HG03139 (cell line): ENCODE data around the gene RBPJL.

Experiments used
- ATAC-seq: cut with Tn5 transposase; IDR thresholded peaks from one replicate; pipeline ENCODE4 v1.9.1; 2021; ENCODE audit not compliant: unreplicated experiment

The RBPJL gene

GRCh38 chr20:45306431-45306982, at the start of gene RBPJL:
TSS of gene RBPJL (plus strand) at chr20:45306840. CDS start at chr20:45306923, 83 bp downstream.
- no peak for ATAC-seq

DNA sequence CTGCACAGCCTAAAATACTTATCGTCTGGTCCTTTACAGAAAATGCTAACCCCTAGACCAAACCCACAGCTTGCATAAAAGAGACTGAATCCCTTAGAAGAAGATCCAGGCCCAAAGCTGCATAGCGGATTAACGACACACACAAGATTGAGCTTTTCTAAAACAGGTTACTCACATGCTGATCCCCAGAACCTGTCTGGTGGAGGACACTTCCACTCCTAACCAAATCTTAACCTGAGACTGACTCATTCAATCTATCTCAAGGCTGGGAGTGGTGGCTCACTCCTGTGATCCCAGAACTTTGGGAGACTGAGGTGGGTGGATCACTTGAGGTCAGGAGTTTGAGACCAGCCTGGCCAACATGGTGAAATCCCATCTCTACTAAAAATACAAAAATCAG, 49.5 kb upstream of the RBPJL start:
- ATAC-seq, result no peak

DNA sequence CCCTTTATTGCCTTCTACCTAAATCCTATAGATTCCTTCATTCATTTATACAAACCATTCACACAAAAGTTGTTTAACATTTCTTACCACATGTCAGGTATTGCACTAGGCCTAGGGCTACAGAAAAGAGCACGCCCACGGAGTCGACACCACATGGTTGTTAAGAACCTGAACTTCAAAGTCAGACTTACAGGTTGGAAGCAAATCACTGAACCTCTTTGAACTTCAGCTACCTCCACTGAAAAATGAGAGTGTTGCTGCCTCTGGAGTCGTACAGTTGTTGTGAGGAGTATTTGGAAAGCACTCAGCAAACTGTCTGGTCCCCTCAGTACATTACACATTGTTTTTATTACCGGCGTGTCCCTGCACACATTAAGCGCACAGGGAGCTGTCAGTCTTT, 48.9 kb upstream of the RBPJL start:
- no peak for ATAC-seq

DNA sequence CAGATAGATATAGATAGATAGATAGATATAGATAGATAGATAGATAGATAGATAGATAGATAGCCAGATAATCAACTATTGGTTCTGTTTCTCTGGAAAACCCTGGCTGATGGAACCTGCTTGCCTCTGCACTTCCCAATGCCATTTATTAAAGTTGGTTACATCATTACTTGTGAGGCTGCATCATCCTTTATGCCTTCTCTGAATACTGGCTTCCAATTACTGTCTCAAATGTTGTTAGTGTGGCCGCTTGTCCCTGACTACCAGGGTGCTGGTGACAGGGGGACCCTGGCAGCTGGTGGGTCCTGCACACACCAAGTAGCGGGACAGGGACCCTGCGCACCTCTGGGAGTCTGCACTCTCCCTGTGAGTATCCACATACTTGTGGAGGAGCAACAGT, 48.4 kb upstream of the RBPJL start:
- ATAC-seq, result no peak

GRCh38 chr20:45258664-45259063, 48.0 kb upstream of the RBPJL start:
- no peak for ATAC-seq

- ATAC-seq, result no peak
Measured at GRCh38 chr20:45263556-45264266, 42.9 kb upstream of the RBPJL start.

DNA sequence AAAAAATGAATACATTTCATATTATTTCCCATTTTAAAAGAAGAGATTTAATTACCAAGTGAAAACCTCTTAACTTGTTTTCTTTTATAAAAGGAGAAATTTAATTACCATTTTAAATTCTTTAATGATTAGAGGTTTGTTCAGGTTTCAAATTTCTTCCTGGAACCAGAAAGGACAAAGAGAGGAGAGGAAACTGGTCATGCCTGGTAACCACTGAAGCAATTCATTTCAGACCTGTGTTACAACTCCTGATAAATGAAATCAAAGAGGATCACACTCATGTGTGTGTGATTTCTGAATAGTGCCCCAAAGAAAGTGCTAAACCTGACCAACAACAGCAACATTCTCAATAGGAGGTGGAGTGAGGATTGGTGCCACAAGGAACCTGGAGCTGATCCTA, 39.7 kb upstream of the RBPJL start:
- no peak for ATAC-seq

DNA sequence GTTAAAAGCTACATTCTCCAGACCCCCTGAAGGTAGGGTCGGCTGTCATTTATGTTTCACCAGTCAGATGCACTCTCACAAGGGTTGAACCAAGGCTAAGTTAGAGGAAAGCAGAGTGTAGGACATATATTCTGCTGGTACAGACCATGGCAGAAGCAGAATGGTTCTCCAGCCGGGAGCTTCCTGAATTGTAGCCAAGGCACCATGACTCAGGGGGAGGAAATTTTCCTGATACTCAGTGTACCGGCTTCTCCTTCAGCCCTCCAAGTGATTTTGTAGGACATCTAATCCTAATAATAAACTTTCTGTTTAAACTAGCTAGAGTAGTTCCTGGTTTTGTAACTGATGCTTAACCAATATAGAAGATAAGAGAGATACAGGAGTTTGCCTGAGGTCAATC, 38.1 kb upstream of the RBPJL start:
- no peak for ATAC-seq

GRCh38 chr20:45269056-45269455, 37.6 kb upstream of the RBPJL start:
- no peak for ATAC-seq

DNA sequence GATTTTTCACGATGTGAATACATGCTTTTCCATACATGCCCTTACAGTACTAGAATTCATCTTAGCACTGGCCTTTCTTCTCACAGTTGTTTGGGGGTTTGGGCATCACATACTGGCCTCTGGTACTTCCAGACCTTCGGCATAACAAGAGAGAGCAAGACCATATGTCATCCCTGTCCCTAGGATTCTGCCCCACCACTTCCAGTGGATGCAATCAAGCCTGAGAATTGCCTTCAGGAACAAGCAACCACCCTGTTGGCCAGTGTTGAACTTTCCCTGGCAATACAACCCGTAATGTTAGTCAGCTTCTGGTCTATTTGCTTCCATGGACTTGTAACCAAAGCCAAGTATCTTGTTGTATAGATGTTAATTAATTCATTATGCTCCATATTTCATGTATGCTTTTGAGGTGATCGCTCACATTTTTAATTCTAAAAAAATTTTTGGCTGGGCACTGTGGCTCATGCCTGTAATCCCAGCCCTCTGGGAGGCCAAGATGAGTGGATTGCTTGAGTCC, 36.8 kb upstream of the RBPJL start:
- ATAC-seq, result no peak

DNA sequence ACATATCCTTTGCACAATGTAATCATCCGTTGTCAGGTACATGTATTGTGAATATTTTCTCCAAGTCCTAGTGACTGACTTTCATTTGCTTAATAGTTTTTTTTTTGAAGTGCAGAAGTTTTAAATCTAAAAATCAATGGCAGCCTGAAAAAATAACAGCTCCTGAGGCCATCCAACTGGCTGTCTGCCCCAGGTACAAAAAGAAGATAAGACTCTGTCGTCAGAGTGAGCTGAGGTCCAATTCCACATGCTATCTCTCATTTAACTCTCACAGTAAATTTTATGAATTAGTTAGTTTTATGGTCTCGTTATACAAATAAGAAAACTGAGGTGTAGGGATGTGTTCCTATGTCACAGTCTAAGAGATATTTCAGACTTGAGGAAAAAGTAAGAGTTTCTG, 31.3 kb upstream of the RBPJL start:
- ATAC-seq, result no peak

GRCh38 chr20:45279992-45280391, 26.6 kb upstream of the RBPJL start:
- ATAC-seq, result no peak

GRCh38 chr20:45282700-45283550, 23.7 kb upstream of the RBPJL start:
- no peak for ATAC-seq

GRCh38 chr20:45283551-45284057, 23.0 kb upstream of the RBPJL start:
- ATAC-seq, result no peak

GRCh38 chr20:45288376-45288775, 18.3 kb upstream of the RBPJL start:
- no peak for ATAC-seq

DNA sequence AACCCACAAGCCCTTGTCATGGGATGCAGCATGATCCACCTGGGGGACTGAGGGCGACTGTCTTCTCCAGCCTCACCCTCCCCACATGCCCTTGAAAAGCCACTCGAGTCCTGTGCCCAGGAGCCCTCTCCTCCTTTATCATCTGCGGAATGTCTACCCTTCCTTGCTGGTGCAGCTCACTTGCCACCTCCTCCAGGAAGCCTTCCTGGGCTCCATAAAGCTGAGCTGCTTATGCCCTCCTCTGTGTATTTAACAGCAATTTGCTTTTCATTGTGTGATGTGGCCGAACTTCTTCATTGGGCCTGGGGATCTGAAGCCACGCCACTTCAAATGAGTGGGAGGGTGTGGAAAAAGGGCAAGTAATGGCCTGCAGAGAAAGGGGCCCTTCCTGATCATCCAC, 17.8 kb upstream of the RBPJL start:
- ATAC-seq, result no peak

DNA sequence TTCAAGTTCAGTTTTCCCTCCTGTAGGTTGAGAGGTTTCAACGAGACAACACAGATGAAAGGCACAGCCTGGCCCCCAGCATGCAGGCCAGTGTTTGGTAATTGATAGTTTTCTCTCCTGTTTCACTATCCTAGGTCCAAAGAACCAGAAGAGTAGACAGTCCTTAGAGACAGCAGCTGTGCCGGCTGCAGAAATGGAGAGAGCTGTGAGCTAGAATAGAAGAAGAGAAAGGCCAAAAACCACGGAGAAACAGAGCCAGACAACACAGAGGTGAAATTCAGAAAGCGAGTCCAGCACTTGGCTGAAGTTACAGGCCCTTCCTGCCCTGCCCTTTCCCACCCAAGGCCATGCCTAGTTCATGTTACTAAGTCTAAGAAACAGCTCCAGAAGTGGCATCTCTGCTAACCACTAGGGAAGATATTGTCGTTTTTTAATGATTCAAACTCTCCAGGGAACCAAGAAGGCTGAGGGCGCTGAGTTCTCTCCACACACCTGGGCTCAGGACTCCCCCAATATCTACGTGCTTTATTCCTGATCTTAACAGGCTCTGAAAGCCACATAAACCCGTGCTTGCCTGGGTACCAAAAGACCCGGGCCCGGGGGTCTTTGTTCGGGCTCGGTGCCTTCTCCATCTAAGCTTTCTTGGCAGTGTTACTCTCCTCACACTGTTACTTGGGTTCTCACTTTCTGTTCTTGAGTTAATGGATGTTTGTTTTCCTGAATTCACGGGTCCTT, 16.5 kb upstream of the RBPJL start:
- ATAC-seq, result no peak

- no peak for ATAC-seq
Measured at GRCh38 chr20:45290677-45291355, 15.8 kb upstream of the RBPJL start.

DNA sequence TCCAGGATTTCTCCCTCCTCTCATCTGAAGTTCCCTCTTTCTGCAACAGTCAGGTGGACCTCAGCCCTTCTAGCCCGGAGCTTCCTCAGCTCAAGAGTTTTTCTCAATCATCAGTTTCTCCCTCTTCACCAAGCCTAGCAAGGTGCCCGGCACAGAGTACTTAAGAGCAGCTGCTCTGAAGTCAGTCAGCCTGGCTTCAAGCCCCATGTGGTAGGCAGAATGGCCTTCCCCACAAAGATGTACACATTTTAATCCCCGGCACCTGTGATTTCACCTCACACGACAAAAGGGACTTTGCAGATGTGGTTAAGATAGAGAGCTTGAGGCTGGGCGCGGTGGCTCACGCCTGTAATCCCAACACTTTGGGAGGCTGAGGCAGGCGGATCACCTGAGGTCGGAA, 15.1 kb upstream of the RBPJL start:
- no peak for ATAC-seq

DNA sequence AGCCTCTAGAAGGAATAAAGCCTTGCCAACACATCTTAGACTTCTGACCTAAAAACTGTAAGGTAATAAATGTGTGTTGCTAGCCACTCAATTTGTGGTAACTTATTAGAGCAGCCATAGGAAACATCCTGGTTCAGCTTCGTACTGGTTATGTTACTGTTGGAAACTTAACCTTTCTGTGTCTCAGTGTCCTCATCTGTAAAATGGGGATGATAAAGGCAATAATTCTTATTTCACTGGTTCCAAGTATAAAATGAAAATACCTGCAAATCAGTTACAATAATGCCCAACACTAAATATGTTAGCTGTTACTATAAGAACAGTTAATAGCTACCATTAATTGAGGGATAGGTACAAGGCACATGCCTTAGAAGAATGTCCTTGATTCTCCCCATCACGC, 14.3 kb upstream of the RBPJL start:
- no peak for ATAC-seq
